A673 (cell line): ENCODE data around the gene SUSD6.

Source experiments
- CTCF ChIP-seq: fragments of 300-800, 200-600 bp; sonication (generic); conservative IDR thresholded peaks from 2 replicates; pipeline ENCODE4 v1.5.1; 2017; ENCODE audit warnings: low read depth, mild to moderate bottlenecking, antibody characterized with exemption, low read length, moderate library complexity, mixed read lengths
- EZH2 ChIP-seq: fragments of 200-600 bp; sonication (generic); IDR thresholded peaks from 2 replicates; pipeline ENCODE4 v1.6.1; 2017; ENCODE audit warnings: borderline replicate concordance, low read depth, mild to moderate bottlenecking, mixed read lengths, antibody characterized with exemption, low read length; ENCODE audit not compliant: poor library complexity, severe bottlenecking

- no peak for TF ChIP-seq CTCF
- TF ChIP-seq EZH2: no peak
These were observed 78.6 kb downstream of the SUSD6 start for GRCh38 chr14:69690042-69690441.
